ENCODE results near the gene ITGAV.

The ITGAV gene

DNA sequence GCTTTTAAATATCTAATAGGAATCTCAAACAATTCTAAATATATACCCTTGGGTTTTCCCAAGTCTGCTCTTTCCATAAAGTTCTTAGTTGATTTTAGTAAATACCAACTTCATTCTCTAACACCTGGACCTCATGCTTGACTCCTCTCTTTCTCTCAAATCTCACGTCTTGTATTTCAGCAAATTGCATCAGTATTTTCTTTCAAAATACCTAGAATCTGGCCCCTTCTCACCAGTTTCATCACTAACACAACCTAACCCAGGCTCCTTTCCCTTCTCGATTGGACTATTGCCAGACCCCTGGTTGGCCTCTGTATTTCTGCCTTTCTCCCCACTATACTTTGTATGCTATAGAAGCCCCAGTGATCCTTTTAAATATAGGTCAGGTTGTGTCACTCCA, 81.0 kb downstream of the ITGAV start:
- DNase-seq (ENCODE audit: low spot score) = no peak

DNA sequence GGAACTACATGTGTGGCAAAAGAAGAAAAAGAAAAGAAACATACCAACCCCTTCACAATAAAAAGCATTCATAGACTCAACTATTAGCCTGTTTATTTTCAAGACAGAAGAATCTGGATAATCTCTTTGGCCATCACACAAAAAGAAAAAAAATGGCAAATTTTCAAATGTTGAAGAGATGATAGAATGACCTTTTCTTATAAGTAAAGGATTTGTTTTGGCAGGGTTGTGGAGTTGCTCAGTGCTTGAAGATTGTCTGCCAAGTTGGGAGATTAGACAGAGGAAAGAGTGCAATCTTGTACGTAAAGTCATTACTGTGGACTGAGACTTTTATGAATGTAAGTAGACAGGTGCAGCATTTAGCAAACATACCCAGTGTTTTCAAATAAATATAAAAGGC, 85.5 kb downstream of the ITGAV start:
- DNase-seq (ENCODE audit: low spot score) = no peak

DNA sequence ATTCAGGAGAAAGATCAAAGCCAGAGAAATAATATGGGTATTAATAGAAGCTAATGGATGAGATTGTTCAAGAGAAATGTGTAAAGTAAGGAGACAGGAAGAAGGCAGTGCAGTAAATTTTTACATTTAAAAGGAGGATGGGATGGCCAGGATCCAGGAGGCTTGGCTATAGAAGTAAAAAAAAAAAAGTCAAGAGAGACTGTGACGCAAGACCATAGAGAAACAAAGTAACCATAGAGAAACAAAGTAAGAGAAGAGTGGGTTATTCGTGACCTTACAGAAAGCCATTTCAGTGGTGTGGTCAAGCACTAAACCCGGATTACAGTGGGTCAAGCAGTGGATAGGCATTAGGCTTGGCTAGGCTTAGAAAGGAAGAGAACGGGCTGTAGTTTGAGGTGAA, 93.5 kb downstream of the ITGAV start:
- DNase-seq (ENCODE audit: low spot score) = no peak

- DNase-seq (ENCODE audit: low spot score) = no peak
Observed at GRCh38 chr2:186687807-186688211, 98.0 kb downstream of the ITGAV start.

GRCh38 chr2:186688813-186689212, 99.0 kb downstream of the ITGAV start:
- DNase-seq (ENCODE audit: low spot score) = no peak

GRCh38 chr2:186690786-186691185, 100.9 kb downstream of the ITGAV start:
- no peak for DNase-seq (ENCODE audit: low spot score)

DNA sequence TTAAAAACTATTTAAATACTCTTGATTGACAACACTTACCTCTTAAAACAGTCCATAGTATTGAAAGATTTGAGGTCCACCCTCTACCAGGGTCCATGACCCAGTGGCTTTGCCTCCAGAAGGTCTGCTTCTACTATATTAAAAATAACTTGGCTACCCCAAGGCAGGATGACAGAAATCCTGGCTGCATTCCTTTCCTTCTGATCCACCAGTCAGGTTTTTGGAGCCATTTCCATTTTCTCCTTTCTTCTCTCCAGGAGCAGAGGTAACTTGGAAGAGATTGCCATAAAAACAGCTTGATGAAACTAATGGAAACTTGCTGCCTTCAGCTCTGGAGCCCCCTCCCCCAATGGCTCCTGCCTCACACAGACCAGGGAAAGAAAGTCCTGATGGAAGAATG, 101.4 kb downstream of the ITGAV start:
- DNase-seq (ENCODE audit: low spot score) = no peak

DNA sequence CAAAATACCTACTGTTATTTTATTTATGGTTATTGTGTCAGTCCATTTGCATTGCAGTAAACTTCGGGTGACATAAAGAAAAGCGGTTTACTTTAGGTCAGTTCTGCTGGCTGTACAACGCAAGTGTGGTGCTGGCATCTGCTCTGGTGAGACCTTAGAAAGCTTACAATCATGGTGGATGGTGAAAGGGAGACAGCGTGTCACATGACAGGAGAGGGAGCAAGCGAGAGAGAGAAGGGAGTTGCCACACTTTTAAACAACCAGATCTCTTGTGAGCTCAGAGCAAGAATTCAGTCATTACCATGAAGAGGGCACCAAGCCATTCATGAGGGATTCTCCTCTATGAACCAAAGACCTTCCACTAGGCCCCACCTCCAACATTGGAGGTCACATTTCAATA, 102.0 kb downstream of the ITGAV start:
- DNase-seq (ENCODE audit: low spot score) = no peak

- no peak for DNase-seq (ENCODE audit: low spot score)
Observed at GRCh38 chr2:186693446-186693832, 103.6 kb downstream of the ITGAV start.

DNA sequence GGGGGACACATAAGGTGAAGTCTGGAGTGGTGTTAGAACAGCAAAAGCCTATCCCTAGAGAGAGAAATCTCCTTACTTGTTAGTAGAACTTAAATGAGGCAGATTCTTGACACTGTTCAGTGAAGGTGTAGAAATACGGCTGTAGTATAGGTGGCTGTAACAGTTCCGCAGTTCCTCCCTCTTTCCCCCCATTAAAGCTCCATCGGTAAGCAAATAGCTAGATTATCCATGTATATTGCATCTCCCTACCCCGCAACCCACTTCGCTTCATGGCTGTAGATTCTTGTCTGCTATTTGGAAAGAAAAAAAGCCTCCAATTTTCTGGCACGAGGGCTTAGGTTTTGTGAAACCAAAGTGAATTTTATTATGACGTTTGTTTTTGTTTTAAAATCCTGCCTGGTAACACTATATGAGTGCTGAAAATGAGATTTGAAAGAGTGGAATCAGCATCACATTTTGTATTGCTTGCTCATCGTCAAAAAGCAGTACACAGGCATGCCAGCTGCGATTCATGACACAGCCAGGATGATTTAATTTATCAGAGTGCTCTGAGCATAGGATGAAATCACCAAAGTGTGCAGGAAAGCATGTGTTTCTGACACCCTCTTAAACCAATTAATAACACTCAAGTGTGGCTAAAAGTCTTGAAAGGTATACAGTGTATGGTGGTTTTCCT, 105.4 kb downstream of the ITGAV start:
- DNase-seq (ENCODE audit: low spot score) = no peak

GRCh38 chr2:186696290-186696689, 106.4 kb downstream of the ITGAV start:
- DNase-seq (ENCODE audit: low spot score) = no peak

GRCh38 chr2:186696804-186697203, 106.9 kb downstream of the ITGAV start:
- DNase-seq (ENCODE audit: low spot score) = no peak

GRCh38 chr2:186697536-186697935, 107.7 kb downstream of the ITGAV start:
- no peak for DNase-seq (ENCODE audit: low spot score)

GRCh38 chr2:186699742-186700141, 109.9 kb downstream of the ITGAV start:
- DNase-seq (ENCODE audit: low spot score) = no peak

DNA sequence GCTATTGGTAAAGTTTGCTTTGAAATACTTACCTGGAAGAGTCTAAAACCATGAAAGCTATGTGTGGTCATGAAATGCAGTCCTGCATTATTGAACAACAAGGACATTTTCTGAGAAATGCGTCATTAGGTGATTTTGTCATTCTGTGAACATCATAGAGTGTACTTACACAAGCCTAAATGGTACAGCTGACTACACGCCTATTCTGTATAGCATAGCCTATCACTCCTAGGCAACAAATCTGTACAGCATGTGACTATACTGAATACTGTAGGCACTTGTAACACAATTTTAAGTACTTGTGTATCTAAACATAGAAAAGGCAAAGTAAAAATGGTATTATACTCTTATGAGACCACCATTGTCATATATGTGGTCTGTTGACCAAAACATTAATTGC, 112.2 kb downstream of the ITGAV start:
- no peak for DNase-seq (ENCODE audit: low spot score)

GRCh38 chr2:186702501-186702900, 112.6 kb downstream of the ITGAV start:
- DNase-seq (ENCODE audit: low spot score) = no peak

DNA sequence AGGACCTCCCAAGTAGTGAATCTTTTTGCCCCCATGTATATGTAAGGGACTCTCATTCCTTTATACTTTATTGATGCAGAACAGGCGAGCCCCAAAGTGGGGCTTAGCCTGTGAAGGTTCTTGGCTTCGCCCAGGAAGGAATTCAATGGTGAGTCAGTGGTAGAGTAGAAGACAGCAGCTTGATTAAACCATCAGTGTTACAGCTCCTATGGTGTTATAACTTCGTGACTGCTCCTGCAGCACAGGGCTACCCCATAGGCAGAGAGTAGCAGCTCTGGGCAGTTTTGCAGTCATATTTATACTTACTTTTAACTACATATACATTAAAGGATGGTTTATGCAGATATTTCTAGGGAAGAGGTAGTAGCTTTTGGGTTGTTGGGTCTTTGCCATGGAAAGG, 115.0 kb downstream of the ITGAV start:
- DNase-seq (ENCODE audit: low spot score) = no peak

GRCh38 chr2:186709529-186710450, 119.9 kb downstream of the ITGAV start:
- DNase-seq (ENCODE audit: low spot score) = no peak

DNA sequence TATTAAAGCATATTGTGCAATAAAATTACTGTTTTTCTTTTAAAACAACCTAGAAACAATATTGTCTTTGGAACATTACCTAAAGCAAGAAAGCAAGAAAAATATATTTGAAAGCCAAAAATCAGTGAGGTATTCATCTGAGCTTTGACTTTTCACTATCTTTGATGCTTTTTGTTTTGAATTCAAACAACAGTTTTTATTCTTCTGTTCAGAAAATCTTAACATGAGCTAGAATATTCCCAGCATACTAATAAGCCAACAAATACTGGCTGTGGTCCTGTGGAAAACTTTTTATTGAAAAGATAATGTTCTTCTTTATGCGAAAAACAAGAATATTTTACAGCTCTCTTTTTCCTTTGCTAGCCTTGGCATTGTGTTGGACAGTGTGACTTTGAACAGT, 123.8 kb downstream of the ITGAV start:
- no peak for DNase-seq (ENCODE audit: low spot score)

- DNase-seq (ENCODE audit: low spot score) = no peak
Observed at GRCh38 chr2:186714611-186715010, 124.8 kb downstream of the ITGAV start.

GRCh38 chr2:186716004-186716403, 126.1 kb downstream of the ITGAV start:
- no peak for DNase-seq (ENCODE audit: low spot score)

DNA sequence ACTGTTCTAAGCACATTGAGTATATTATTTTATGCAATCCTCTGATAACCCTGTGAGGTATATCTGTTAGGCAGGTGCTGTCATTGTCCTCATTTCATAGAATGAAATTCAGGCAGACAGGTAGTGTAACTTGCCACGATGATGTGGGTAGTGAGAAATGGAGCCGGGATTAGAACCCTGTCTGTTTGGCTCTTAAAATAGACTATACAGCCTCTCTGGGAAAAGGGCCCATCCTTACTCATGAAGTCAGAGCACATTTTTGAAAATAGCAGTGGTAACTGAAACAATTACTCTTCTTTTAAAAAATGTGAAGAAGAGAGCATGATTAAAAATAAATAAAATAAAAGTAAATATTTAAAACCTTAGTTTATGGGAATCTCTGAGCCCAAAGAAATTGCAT, 127.0 kb downstream of the ITGAV start:
- DNase-seq (ENCODE audit: low spot score) = no peak

GRCh38 chr2:186717320-186718007, 127.6 kb downstream of the ITGAV start:
- DNase-seq (ENCODE audit: low spot score) = no peak
